H9 (cell line): ENCODE measurements around the gene CORT. TPM values are rescaled to one million over a fixed set of nuclear protein-coding genes. Genes with fewer than 3 reads are reported as not detected.

Experiments used
- DNase-seq: peaks from one replicate; pipeline ENCODE4 v3.0.0-alpha.2; 2017
- H2AFZ ChIP-seq: one replicate; pipeline ENCODE4 v1.6.1; 2013; ENCODE audit warnings: mild to moderate bottlenecking, low read length, control low read depth, moderate library complexity
- H2AK5ac ChIP-seq: 2 replicates; pipeline ENCODE4 v1.6.1; 2013; ENCODE audit warnings: low read length, control low read depth, mixed read lengths; ENCODE audit not compliant: insufficient read length
- H2BK120ac ChIP-seq: one replicate; pipeline ENCODE4 v1.6.1; 2013; ENCODE audit warnings: low read depth, mild to moderate bottlenecking, low read length, control low read depth, inconsistent platforms; ENCODE audit not compliant: poor library complexity, severe bottlenecking
- H2BK12ac ChIP-seq: 2 replicates; pipeline ENCODE4 v1.6.1; 2013; ENCODE audit warnings: low read length, control low read depth, mixed read lengths, low read depth; ENCODE audit not compliant: insufficient read length
- H2BK15ac ChIP-seq: 2 replicates; pipeline ENCODE4 v1.6.1; 2013; ENCODE audit warnings: low read depth, low read length, control low read depth
- H2BK20ac ChIP-seq: one replicate; pipeline ENCODE4 v1.6.1; 2013; ENCODE audit warnings: low read depth, mild to moderate bottlenecking, low read length, control low read depth, inconsistent platforms; ENCODE audit not compliant: poor library complexity, severe bottlenecking
- H2BK5ac ChIP-seq: 2 replicates; pipeline ENCODE4 v1.6.1; 2013; ENCODE audit warnings: low read length, control low read depth, mixed read lengths; ENCODE audit not compliant: insufficient read length
- H3K14ac ChIP-seq: 2 replicates; pipeline ENCODE4 v1.6.1; 2013; ENCODE audit warnings: low read length, control low read depth; ENCODE audit not compliant: insufficient read depth
- H3K18ac ChIP-seq: 2 replicates; pipeline ENCODE4 v1.6.1; 2013; ENCODE audit warnings: low read depth, mild to moderate bottlenecking, mixed read lengths, low read length, control low read depth; ENCODE audit not compliant: insufficient read length
- H3K23ac ChIP-seq: 2 replicates; pipeline ENCODE4 v1.6.1; 2013; ENCODE audit warnings: low read length, control low read depth, mixed read lengths, low read depth; ENCODE audit not compliant: insufficient read length
- H3K23me2 ChIP-seq: 2 replicates; pipeline ENCODE4 v1.6.1; 2013; ENCODE audit warnings: low read depth, mild to moderate bottlenecking, mixed read lengths, low read length, control low read depth; ENCODE audit not compliant: insufficient read length, poor library complexity, severe bottlenecking
- H3K27ac ChIP-seq: 2 replicates; pipeline ENCODE4 v1.5.1; 2013; ENCODE audit warnings: low read length, control low read depth, mixed read lengths, low read depth; ENCODE audit not compliant: insufficient read length
- H3K27me3 ChIP-seq: 2 replicates; pipeline ENCODE4 v1.6.1; 2013; ENCODE audit warnings: low read length, control low read depth, inconsistent platforms; ENCODE audit not compliant: insufficient read depth
- H3K4ac ChIP-seq: 2 replicates; pipeline ENCODE4 v1.6.1; 2013; ENCODE audit warnings: low read depth, mild to moderate bottlenecking, control low read depth, inconsistent platforms, low read length, moderate library complexity
- H3K4me1 ChIP-seq: 2 replicates; pipeline ENCODE4 v1.6.1; 2013; ENCODE audit warnings: low read length, control low read depth, inconsistent platforms; ENCODE audit not compliant: insufficient read depth
- H3K4me2 ChIP-seq: 2 replicates; pipeline ENCODE4 v1.6.1; 2013; ENCODE audit warnings: low read length, control low read depth, mixed read lengths; ENCODE audit not compliant: insufficient read length, insufficient read depth
- H3K56ac ChIP-seq: 2 replicates; pipeline ENCODE4 v1.6.1; 2013; ENCODE audit warnings: low read depth, mild to moderate bottlenecking, mixed read lengths, low read length, control low read depth; ENCODE audit not compliant: insufficient read length
- H3K79me1 ChIP-seq: 2 replicates; pipeline ENCODE4 v1.6.1; 2013; ENCODE audit warnings: low read depth, mild to moderate bottlenecking, moderate library complexity, low read length, control low read depth, inconsistent platforms; ENCODE audit not compliant: insufficient read depth, poor library complexity, severe bottlenecking
- H3K79me2 ChIP-seq: 2 replicates; pipeline ENCODE4 v1.6.1; 2013; ENCODE audit warnings: low read length, control low read depth, inconsistent platforms; ENCODE audit not compliant: insufficient read depth
- H3K9ac ChIP-seq: 2 replicates; pipeline ENCODE4 v1.6.1; 2013; ENCODE audit warnings: low read length, control low read depth, mixed read lengths; ENCODE audit not compliant: insufficient read length; ENCODE audit errors: extremely low read depth
- H3K9me3 ChIP-seq: one replicate; pipeline ENCODE4 v1.6.1; 2013; ENCODE audit warnings: low read depth, low read length, inconsistent platforms; ENCODE audit not compliant: control insufficient read depth
- H3T11ph ChIP-seq: one replicate; pipeline ENCODE4 v1.6.1; 2013; ENCODE audit warnings: mild to moderate bottlenecking, low read length, control low read depth, inconsistent platforms
- H4K20me1 ChIP-seq: one replicate; pipeline ENCODE4 v1.6.1; 2013; ENCODE audit not compliant: control insufficient read depth, insufficient read length, insufficient read depth
- H4K5ac ChIP-seq: 2 replicates; pipeline ENCODE4 v1.6.1; 2013; ENCODE audit warnings: low read depth, mild to moderate bottlenecking, mixed read lengths, low read length, control low read depth; ENCODE audit not compliant: insufficient read length
- H4K8ac ChIP-seq: replicated peaks from 2 replicates; pipeline ENCODE4 v1.6.1; 2013; ENCODE audit warnings: low read length, control low read depth, mixed read lengths, low read depth; ENCODE audit not compliant: insufficient read length
- H4K91ac ChIP-seq: 2 replicates; pipeline ENCODE4 v1.6.1; 2013; ENCODE audit warnings: low read depth, mild to moderate bottlenecking, moderate library complexity, mixed read lengths, low read length, control low read depth; ENCODE audit not compliant: insufficient read length
- H3K27ac Mint-ChIP-seq, 3 experiments: 2 replicates in 2 of 3; 3 replicates in 1 of 3; pipeline ENCODE4 v1.8.0; 2020 to 2021; ENCODE audit warnings: mixed read lengths in 3 of 3, mild to moderate bottlenecking in 1 of 3, moderate library complexity in 1 of 3
- H3K27me3 Mint-ChIP-seq: 2 replicates; pipeline ENCODE4 v1.8.0; 2021; ENCODE audit warnings: low read depth, mild to moderate bottlenecking, moderate library complexity, mixed read lengths
- H3K36me3 Mint-ChIP-seq, 3 experiments: 2 replicates in 2 of 3; 3 replicates in 1 of 3; pipeline ENCODE4 v1.8.0; 2020 to 2021; ENCODE audit warnings: low read depth in 3 of 3, mixed read lengths in 3 of 3; ENCODE audit not compliant: insufficient read depth in 1 of 3
- H3K4me1 Mint-ChIP-seq, 2 experiments: 2 replicates each; pipeline ENCODE4 v1.8.0; 2020; ENCODE audit warnings: mixed read lengths in 2 of 2
- H3K4me3 Mint-ChIP-seq, 2 experiments: 2 replicates in 1 of 2; 3 replicates in 1 of 2; pipeline ENCODE4 v1.8.0; 2020 to 2021; ENCODE audit warnings: mild to moderate bottlenecking in 2 of 2, mixed read lengths in 2 of 2, moderate library complexity in 1 of 2
- H3K9me3 Mint-ChIP-seq, 2 experiments: 2 replicates in 1 of 2; 3 replicates in 1 of 2; pipeline ENCODE4 v1.8.0; 2020; ENCODE audit warnings: mild to moderate bottlenecking in 2 of 2, mixed read lengths in 2 of 2, moderate library complexity in 1 of 2
- WGBS: extraction: QIAGEN DNeasy Blood & Tissue Kit; methylation state at CpG from one replicate; pipeline ENCODE4 v1.1.7; 2013; ENCODE audit warnings: missing lambda C conversion rate, low lambda C conversion rate, mixed read lengths; ENCODE audit not compliant: insufficient read length; ENCODE audit errors: extremely low coverage; 5-methylcytosine and 5-hydroxymethylcytosine counted together
- total RNA-seq: library from RNA; stranded (reverse); gene quantifications from 2 replicates; pipeline ENCODE4 v1.2.1, GENCODE V29; 2021
- TF ChIP-seq, protein P1 (sequence below): fragments of 200-600 bp; sonication (generic); conservative IDR thresholded peaks from 3 replicates; pipeline ENCODE4 v1.8.0; 2021; ENCODE audit warnings: antibody characterized with exemption, mild to moderate bottlenecking

Gene CORT
- total RNA-seq, 1 experiment from 2014 or later: not detected

DNA sequence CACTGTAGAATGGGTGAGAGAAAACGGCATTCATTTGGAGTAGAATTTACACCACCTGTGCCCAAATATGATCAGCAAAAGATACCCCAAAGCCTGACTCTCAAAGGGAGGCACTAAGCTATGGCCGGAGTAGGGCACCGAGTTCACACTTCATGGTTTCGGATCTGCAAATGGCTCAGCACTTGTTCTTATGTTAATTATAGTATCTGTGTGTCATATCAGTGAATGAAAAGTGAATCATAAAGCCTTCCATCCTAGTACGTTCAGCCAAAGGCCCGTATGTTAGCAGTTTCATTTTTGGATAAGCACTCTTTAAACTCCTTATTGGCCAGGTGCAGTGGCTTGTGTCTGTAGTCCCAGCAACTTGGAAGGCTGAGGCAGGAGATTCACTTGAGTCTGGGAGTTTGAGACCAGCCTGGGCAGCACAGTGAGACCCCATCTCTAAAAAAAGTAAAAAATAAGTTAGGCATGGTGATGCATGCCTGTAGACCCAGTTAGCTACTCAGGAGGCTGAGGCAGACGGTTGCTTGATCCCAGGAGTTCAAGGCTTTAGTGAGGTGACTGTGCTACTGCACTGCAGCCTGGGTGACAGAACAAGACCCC is 4.9 kb upstream of the CORT start:
- H4K91ac ChIP-seq: no peak overlapping the region
- WGBS: no CpG with 5 or more reads among the region's 7 CpGs
- H3K27me3 Mint-ChIP-seq: no peaks in the 10 kb centered on the region

More for the DNA sequence above, 4.9 kb upstream of the CORT start:
- Mint-ChIP-seq H3K27ac (peak overlapping the region in 1 of 3 experiments; percentile 15; a peak in 2 of 7 replicates), H3K4me3 (no peak overlapping the region), H3K4me1 (peaks cover 3 to 5% of the 10 kb centered on the region in 2 experiments; a peak in 3 of 4 replicates), H3K9me3 (no peaks in the 10 kb centered on the region), H3K36me3 (peaks cover 0 to 12% (median 0%) of the 10 kb centered on the region in 3 experiments; a peak in 3 of 7 replicates)
- H2AK5ac ChIP-seq: no peak overlapping the region
- no peak for DNase-seq
- TF ChIP-seq, protein P1, sequence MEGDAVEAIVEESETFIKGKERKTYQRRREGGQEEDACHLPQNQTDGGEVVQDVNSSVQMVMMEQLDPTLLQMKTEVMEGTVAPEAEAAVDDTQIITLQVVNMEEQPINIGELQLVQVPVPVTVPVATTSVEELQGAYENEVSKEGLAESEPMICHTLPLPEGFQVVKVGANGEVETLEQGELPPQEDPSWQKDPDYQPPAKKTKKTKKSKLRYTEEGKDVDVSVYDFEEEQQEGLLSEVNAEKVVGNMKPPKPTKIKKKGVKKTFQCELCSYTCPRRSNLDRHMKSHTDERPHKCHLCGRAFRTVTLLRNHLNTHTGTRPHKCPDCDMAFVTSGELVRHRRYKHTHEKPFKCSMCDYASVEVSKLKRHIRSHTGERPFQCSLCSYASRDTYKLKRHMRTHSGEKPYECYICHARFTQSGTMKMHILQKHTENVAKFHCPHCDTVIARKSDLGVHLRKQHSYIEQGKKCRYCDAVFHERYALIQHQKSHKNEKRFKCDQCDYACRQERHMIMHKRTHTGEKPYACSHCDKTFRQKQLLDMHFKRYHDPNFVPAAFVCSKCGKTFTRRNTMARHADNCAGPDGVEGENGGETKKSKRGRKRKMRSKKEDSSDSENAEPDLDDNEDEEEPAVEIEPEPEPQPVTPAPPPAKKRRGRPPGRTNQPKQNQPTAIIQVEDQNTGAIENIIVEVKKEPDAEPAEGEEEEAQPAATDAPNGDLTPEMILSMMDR: no peak
- H3K27me3 ChIP-seq: no peaks in the 10 kb centered on the region
- H3K23me2 ChIP-seq: no peaks in the 10 kb centered on the region
- no peak overlapping the region for H2BK15ac ChIP-seq
- H3K23ac ChIP-seq: no peak overlapping the region
- H3K9me3 ChIP-seq: no peaks in the 10 kb centered on the region
- H3K4me2 ChIP-seq: no peak overlapping the region
- no peaks in the 10 kb centered on the region for H4K20me1 ChIP-seq
- H2BK120ac ChIP-seq: no peak overlapping the region
- H2BK20ac ChIP-seq: no peak overlapping the region
- no peaks in the 10 kb centered on the region for H3K4me1 ChIP-seq
- no peaks in the 10 kb centered on the region for H3K79me2 ChIP-seq
- H3K18ac ChIP-seq: no peak overlapping the region
- H3T11ph ChIP-seq: no peak overlapping the region
- no peak overlapping the region for H3K9ac ChIP-seq
- H3K56ac ChIP-seq: no peak overlapping the region
- H3K27ac ChIP-seq: no peak overlapping the region
- no peak overlapping the region for H2BK5ac ChIP-seq
- no peak overlapping the region for H4K8ac ChIP-seq
- no peak overlapping the region for H3K14ac ChIP-seq
- no peak overlapping the region for H2AFZ ChIP-seq
- no peak overlapping the region for H4K5ac ChIP-seq
- no peaks in the 10 kb centered on the region for H3K79me1 ChIP-seq
- no peak overlapping the region for H3K4ac ChIP-seq
- H2BK12ac ChIP-seq: no peak overlapping the region
